Activated CD4-positive, alpha-beta T cell treated with anti-CD3 and anti-CD28 coated beads, Interleukin-2, amount 50 U/mL, for 4 hours (primary cell): ENCODE measurements around the gene MIAT.
"Not testable (repeated sequence)": the region's sequence is repeated elsewhere in the genome, so short reads cannot be mapped to it uniquely, and the experiment has no call there.

Experiments used
- DNase-seq, 2 experiments: peaks; one replicate each; pipeline ENCODE4 v3.0.0-alpha.2; 2020

The MIAT gene

GRCh38 chr22:26701323-26701722, 43.9 kb downstream of the MIAT start:
- DNase-seq = no peak

- DNase-seq = no peak
These were observed 45.8 kb downstream of the MIAT start for GRCh38 chr22:26702906-26703830.

GRCh38 chr22:26705379-26705778, 48.0 kb downstream of the MIAT start:
- DNase-seq = not testable (repeated sequence)

GRCh38 chr22:26707090-26707489, 49.7 kb downstream of the MIAT start:
- no peak for DNase-seq

- DNase-seq = no peak
These were observed 50.2 kb downstream of the MIAT start for GRCh38 chr22:26707581-26707980.

- no peak for DNase-seq
These were observed 51.0 kb downstream of the MIAT start for GRCh38 chr22:26708256-26709009.

- no peak for DNase-seq
These were observed 52.4 kb downstream of the MIAT start for GRCh38 chr22:26709617-26710390.

- no peak for DNase-seq
These were observed 54.0 kb downstream of the MIAT start for GRCh38 chr22:26711205-26711963.

GRCh38 chr22:26712158-26712557, 54.8 kb downstream of the MIAT start:
- DNase-seq = no peak

- DNase-seq = no peak
These were observed 56.5 kb downstream of the MIAT start for GRCh38 chr22:26713823-26714449.

GRCh38 chr22:26714971-26715370, 57.6 kb downstream of the MIAT start:
- no peak for DNase-seq

- no peak for DNase-seq
These were observed 58.1 kb downstream of the MIAT start for GRCh38 chr22:26715392-26715936.

GRCh38 chr22:26718488-26718887, 61.1 kb downstream of the MIAT start:
- DNase-seq = no peak

GRCh38 chr22:26718905-26719304, 61.5 kb downstream of the MIAT start:
- no peak for DNase-seq

- DNase-seq = no peak
These were observed 64.8 kb downstream of the MIAT start for GRCh38 chr22:26722159-26722558.

- DNase-seq = no peak
These were observed 67.0 kb downstream of the MIAT start for GRCh38 chr22:26724414-26724813.

GRCh38 chr22:26725012-26725676, 67.8 kb downstream of the MIAT start:
- DNase-seq = no peak
